ENCODE results near the gene ZEB1. TPM values are rescaled to one million over a fixed set of nuclear protein-coding genes. Genes with fewer than 3 reads are reported as not detected.

ZEB1 gene
- total RNA-seq, 4 donors from 2014 or later, result 22.4 to 61.1 (median 40.1) TPM

DNA sequence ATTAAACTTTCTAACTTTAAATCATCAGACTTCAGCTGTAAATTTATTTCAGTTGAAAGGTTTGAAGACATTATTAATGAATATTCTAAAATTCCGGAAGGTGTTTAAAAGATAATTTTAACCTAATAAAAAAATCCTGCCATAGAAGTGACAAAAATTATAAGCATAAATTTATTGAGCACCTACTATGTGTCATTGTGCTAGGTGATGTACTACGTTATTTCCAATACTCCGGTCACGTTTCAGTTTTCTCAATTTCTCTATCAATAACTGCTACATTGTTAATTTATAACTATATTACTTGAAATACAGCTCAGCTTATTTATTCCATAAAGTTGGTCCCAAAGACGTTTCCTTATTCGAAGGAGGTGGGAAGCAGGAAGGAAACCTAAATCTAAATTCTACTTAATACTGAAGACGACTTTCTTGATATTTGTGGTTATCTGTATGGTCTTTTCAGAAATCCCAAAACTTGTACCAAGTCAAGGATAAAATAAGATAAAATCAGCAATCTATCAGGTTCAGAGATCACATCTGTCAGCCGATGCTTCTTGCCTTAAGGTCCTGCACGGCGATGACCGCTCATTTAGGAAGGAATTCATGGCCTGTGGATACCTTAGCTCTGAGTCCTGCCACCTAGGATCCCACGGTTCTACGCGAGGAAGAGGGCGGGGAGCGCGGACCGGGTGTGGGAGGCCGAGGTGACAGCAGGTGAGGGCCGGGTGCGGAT lies 1.2 kb upstream of the ZEB1 start:
- in situ Hi-C loops (cut with MboI; ENCODE audit: low pct_ligation_motif_present in 1 of 4, low pct_unique_long_range_greater_than_20kb in 1 of 4, low sequenced_read_pairs in 3 of 4) (no loop called here), intact Hi-C loops (cut with DNase I; ENCODE audit: low total_unique reads) (loop anchor here (10.0 kb wide), 1 partner anchor 287 kb away; no protein-coding TSS in a partner anchor)
- WGBS, 2 donors (ENCODE audit: low coverage in 1 of 2), result 32 to 73% methylated on average over 7 to 21 of the region's 21 CpGs
- Histone ChIP-seq H3K4me1 (peaks cover 0 to 25% (median 8%) of the 10 kb centered on the region in 4 donors), H3K36me3 (no peaks in the 10 kb centered on the region), H3K4me3 (peak overlapping the region; percentile 59 to 96 (median 82)), H3K27ac (peak overlapping the region; percentile 92 to 97 (median 94)), H3K9me3 (no peaks in the 10 kb centered on the region), H3K27me3 (peaks cover 34% of the 10 kb centered on the region)
- peak; percentile 78 for DNase-seq
- TF ChIP-seq POLR2AphosphoS5 (IDR thresholded peaks at IDR 0.05) (no peak), POLR2A (IDR thresholded peaks at IDR 0.05) (no peak), EP300 (IDR thresholded peaks at IDR 0.05; ENCODE audit: low read depth) (no peak)
- TF ChIP-seq, protein P1, sequence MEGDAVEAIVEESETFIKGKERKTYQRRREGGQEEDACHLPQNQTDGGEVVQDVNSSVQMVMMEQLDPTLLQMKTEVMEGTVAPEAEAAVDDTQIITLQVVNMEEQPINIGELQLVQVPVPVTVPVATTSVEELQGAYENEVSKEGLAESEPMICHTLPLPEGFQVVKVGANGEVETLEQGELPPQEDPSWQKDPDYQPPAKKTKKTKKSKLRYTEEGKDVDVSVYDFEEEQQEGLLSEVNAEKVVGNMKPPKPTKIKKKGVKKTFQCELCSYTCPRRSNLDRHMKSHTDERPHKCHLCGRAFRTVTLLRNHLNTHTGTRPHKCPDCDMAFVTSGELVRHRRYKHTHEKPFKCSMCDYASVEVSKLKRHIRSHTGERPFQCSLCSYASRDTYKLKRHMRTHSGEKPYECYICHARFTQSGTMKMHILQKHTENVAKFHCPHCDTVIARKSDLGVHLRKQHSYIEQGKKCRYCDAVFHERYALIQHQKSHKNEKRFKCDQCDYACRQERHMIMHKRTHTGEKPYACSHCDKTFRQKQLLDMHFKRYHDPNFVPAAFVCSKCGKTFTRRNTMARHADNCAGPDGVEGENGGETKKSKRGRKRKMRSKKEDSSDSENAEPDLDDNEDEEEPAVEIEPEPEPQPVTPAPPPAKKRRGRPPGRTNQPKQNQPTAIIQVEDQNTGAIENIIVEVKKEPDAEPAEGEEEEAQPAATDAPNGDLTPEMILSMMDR (IDR thresholded peaks at IDR 0.05), result no peak

DNA sequence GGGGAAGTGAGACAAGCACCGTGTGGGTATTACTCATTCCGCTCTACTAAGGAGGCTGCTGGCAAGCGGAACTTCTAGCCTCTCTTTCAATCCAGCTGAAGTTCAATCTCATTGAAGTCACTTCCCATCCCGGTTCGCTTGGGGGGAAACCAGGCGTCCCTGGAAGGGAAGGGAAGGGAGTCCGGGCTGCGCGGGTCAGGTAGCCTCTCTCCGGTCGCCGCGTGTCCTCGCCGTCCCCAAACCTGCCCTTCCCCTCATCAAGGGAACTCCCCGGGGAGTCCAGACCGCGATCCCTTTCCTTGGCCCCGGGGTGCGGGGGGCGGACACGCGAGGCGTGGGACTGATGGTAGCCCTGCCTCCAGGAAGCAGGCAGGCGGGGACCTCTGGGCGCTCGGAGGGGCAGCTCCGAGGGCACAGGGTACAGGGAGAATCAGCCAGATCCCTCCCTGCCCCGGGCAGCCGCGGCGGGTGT lies 598 bp upstream of the ZEB1 start:
- no peak for DNase-seq
- in situ Hi-C loops (cut with MboI; ENCODE audit: low pct_ligation_motif_present in 1 of 4, low pct_unique_long_range_greater_than_20kb in 1 of 4, low sequenced_read_pairs in 3 of 4), result no loop called here
- intact Hi-C loops (cut with DNase I; ENCODE audit: low total_unique reads), result loop anchor here (10.0 kb wide), 1 partner anchor 286 kb away; no protein-coding TSS in a partner anchor
- no peaks in the 10 kb centered on the region for H3K36me3 ChIP-seq
- H3K4me1 ChIP-seq, result peaks cover 0 to 31% (median 8%) of the 10 kb centered on the region in 4 donors
- peak overlapping the region; percentile 92 to 97 (median 94) for H3K27ac ChIP-seq
- WGBS, 2 donors (ENCODE audit: low coverage in 1 of 2), result 1% methylated on average over 10 of the region's 32 CpGs; no CpG with 5 or more reads in 1 of the 2 donors
- H3K9me3 ChIP-seq, result no peaks in the 10 kb centered on the region
- TF ChIP-seq, protein P1 (IDR thresholded peaks at IDR 0.05), result no peak
- no peak for TF ChIP-seq POLR2A (IDR thresholded peaks at IDR 0.05)
- TF ChIP-seq POLR2AphosphoS5 (IDR thresholded peaks at IDR 0.05), result peak in 2 of 3 donors; percentile 45 to 50
- peak overlapping the region; percentile 59 to 96 (median 82) for H3K4me3 ChIP-seq
- H3K27me3 ChIP-seq, result peaks cover 40% of the 10 kb centered on the region

DNA sequence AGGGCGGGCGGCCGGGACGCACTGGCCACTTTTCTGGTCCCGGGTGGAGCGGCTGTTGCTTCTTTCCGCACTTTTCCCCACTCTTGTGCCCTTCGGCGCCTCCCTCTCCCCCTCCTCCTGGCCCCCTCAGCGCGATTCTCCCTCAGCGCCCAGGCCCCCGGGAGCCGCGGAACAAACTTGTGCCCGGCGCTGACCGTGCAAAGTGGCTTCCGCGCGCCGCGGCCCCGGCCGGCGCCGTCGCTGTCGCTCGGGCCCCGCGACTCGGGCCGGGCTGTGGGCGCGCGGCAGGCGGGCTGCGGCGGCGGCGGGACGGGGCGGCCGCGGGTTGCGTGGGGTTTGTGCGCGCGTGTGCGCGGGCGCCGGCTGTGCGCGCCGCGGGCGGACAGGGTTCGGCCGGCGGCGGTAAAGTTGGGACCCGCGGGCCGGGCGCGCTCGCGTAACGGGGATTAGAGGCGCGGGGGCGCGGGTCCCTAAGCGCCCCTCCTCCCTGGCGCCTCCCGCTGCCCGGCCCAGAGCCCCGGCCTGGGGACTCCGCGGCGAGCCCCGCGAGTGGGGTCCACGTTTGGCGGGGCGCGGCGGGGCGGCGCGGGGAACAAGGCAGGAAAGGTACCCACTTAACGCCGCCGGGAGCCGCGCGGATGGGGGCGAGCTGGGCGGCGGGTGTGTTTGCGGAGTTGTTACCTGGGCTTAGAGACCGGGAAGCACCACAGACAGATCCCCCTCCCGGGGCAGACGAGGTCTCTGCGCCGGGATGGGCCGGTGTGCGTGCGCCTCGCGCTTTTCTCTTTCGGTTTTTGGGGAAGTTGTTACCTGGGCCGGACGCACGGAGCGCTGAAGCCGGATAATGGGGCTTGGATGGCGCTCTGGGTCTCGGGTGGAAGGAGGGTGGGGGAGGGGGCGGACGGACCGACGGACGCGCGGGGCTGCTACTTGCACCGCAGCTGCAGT lies 860 bp downstream of the ZEB1 start:
- intact Hi-C loops (cut with DNase I; ENCODE audit: low total_unique reads) (loop anchor here (2.0 to 10.0 kb wide), 4 partner anchors 175 to 535 kb away; partner anchors contain the start of gene ZNF438), in situ Hi-C loops (cut with MboI; ENCODE audit: low pct_ligation_motif_present in 1 of 4, low pct_unique_long_range_greater_than_20kb in 1 of 4, low sequenced_read_pairs in 3 of 4) (no loop called here)
- H3K9me3 ChIP-seq, result no peaks in the 10 kb centered on the region
- H3K27ac ChIP-seq, result peak overlapping the region; percentile 92 to 97 (median 94)
- TF ChIP-seq, protein P1 (IDR thresholded peaks at IDR 0.05), result no peak
- no peak for TF ChIP-seq POLR2A (IDR thresholded peaks at IDR 0.05)
- TF ChIP-seq POLR2AphosphoS5 (IDR thresholded peaks at IDR 0.05), result no peak
- no peak for TF ChIP-seq EP300 (IDR thresholded peaks at IDR 0.05; ENCODE audit: low read depth)
- H3K36me3 ChIP-seq, result no peaks in the 10 kb centered on the region
- 0% methylated on average over 4 to 103 of the region's 129 CpGs for WGBS, 2 donors (ENCODE audit: low coverage in 1 of 2)
- peaks cover 0 to 39% (median 8%) of the 10 kb centered on the region in 4 donors for H3K4me1 ChIP-seq
- DNase-seq, result peak; percentile 42
- peaks cover 41% of the 10 kb centered on the region for H3K27me3 ChIP-seq
- H3K4me3 ChIP-seq, result peak overlapping the region; percentile 59 to 96 (median 82)

Data from transverse colon (tissue), 4 donors.